GM23338 (cell line): Measurements from ENCODE around the gene MEIS3. TPM values are rescaled to one million over a fixed set of nuclear protein-coding genes. Genes with fewer than 3 reads are reported as not detected.

Experiments used
- CTCF ChIP-seq, 2 experiments: fragments of 200-600 bp in 1 of 2; sonication (generic) in 1 of 2; conservative IDR thresholded peaks; 2 replicates each; pipeline versions ENCODE4 v1.5.1 to v1.6.1; 2016 to 2017; ENCODE audit warnings: antibody characterized with exemption in 2 of 2, low read depth in 2 of 2, mild to moderate bottlenecking in 2 of 2, moderate library complexity in 1 of 2
- JUNB ChIP-seq: IDR thresholded peaks from one replicate; pipeline ENCODE4 v1.6.1; 2016; ENCODE audit warnings: antibody characterized with exemption; ENCODE audit not compliant: unreplicated experiment
- POLR2AphosphoS5 ChIP-seq: IDR thresholded peaks from 2 replicates; pipeline ENCODE4 v1.6.1; 2016; ENCODE audit warnings: antibody characterized with exemption, low read depth
- REST ChIP-seq: IDR thresholded peaks from one replicate; pipeline ENCODE4 v1.6.1; 2018; ENCODE audit warnings: antibody characterized with exemption; ENCODE audit not compliant: unreplicated experiment
- ZNF114 ChIP-seq: fragments of 250-450 bp; sonication (Bioruptor Pico); IDR thresholded peaks from 2 replicates; pipeline ENCODE4 v1.5.0; 2020; ENCODE audit warnings: mild to moderate bottlenecking, moderate library complexity
- ZNF331 ChIP-seq: fragments of 250-450 bp; sonication (Bioruptor Pico); IDR thresholded peaks from 2 replicates; pipeline ENCODE4 v1.5.0; 2020; ENCODE audit warnings: low read depth, mild to moderate bottlenecking, moderate library complexity
- ZNF462 ChIP-seq: fragments of 250-450 bp; sonication (Bioruptor Pico); IDR thresholded peaks from 2 replicates; pipeline ENCODE4 v1.5.0; 2020; ENCODE audit warnings: mild to moderate bottlenecking, moderate library complexity
- polyA plus RNA-seq: library from polyadenylated mRNA; unstranded; fragments of >200 nt; fragmentation: Nextera tagmentation; extraction: Ambion mirVana; gene quantifications from 2 replicates; pipeline ENCODE4 v1.2.1, GENCODE V29; 2016
- total RNA-seq: library from RNA; depleted of rRNA; stranded (reverse); fragments of >200 nt; shearing (Covaris generic); gene quantifications from 2 replicates; pipeline ENCODE4 v1.2.3, GENCODE V29; 2014

Gene MEIS3
- total and polyA plus RNA-seq, 2 experiments from 2014 or later, result 20.6 to 33.7 TPM

GRCh38 chr19:47390533-47391488 is 28.5 kb downstream of the MEIS3 start (continued):
- TF ChIP-seq ZNF462 (CRISPR knock-in tag) (no peak), ZNF114 (CRISPR knock-in tag) (no peak), REST (no peak), POLR2AphosphoS5 (no peak), CTCF (conservative IDR thresholded peaks at IDR 0.05; ENCODE audit: low read depth in 2 of 2) (no peak), ZNF331 (CRISPR knock-in tag) (no peak), JUNB (no peak)
